GM10266 (cell line): Measurements from ENCODE around the gene GALNT17.

Experiments used
- DNase-seq: peaks from one replicate; pipeline ENCODE4 v3.0.0; 2012; ENCODE audit errors: extremely low spot score
- CTCF ChIP-seq: IDR thresholded peaks from 2 replicates; pipeline ENCODE4 v1.5.1; 2012; ENCODE audit warnings: mild to moderate bottlenecking, low read depth; ENCODE audit not compliant: control insufficient read depth, insufficient read depth; ENCODE audit errors: missing control alignments

GALNT17 gene

GRCh38 chr7:71327946-71328345, 196.0 kb downstream of the GALNT17 start:
- TF ChIP-seq CTCF = no peak
- DNase-seq = no peak

GRCh38 chr7:71329030-71329660, 197.2 kb downstream of the GALNT17 start:
- no peak for DNase-seq
- TF ChIP-seq CTCF = no peak

- TF ChIP-seq CTCF = no peak
- no peak for DNase-seq
Measured at GRCh38 chr7:71332207-71332606, 200.3 kb downstream of the GALNT17 start.

- no peak for TF ChIP-seq CTCF
- no peak for DNase-seq
Measured at GRCh38 chr7:71334541-71334940, 202.6 kb downstream of the GALNT17 start.

GRCh38 chr7:71338866-71339265, 206.9 kb downstream of the GALNT17 start:
- DNase-seq = no peak
- TF ChIP-seq CTCF = no peak

GRCh38 chr7:71339924-71340323, 208.0 kb downstream of the GALNT17 start:
- no peak for DNase-seq
- TF ChIP-seq CTCF = no peak

GRCh38 chr7:71342202-71342601, 210.3 kb downstream of the GALNT17 start:
- no peak for TF ChIP-seq CTCF
- no peak for DNase-seq
